GM12878 (cell line): ENCODE data around the gene HRH2. TPM values are rescaled to one million over a fixed set of nuclear protein-coding genes. Genes with fewer than 3 reads are reported as not detected.

ENCODE experiments used
- BCL11A ChIP-seq: IDR thresholded peaks from 2 replicates; pipeline ENCODE4 v1.6.1; 2011; ENCODE audit warnings: low read depth, low read length
- HDAC2 ChIP-seq: fragments of 200-600 bp; sonication (generic); IDR thresholded peaks from 2 replicates; pipeline ENCODE4 v1.6.1; 2017
- IRF5 ChIP-seq: fragments of 450-650 bp; IDR thresholded peaks from 2 replicates; pipeline ENCODE4 v1.6.1; 2017; ENCODE audit warnings: borderline replicate concordance
- JUNB ChIP-seq: IDR thresholded peaks from 2 replicates; pipeline ENCODE4 v1.6.1; 2016; ENCODE audit warnings: antibody characterized with exemption, mild to moderate bottlenecking
- NR2C1 ChIP-seq: fragments of 450-650 bp; IDR thresholded peaks from 2 replicates; pipeline ENCODE4 v1.6.1; 2017; ENCODE audit warnings: antibody characterized with exemption, mild to moderate bottlenecking, moderate library complexity
- PKNOX1 ChIP-seq: fragments of 450-650 bp; IDR thresholded peaks from 2 replicates; pipeline ENCODE4 v1.6.1; 2016; ENCODE audit warnings: mild to moderate bottlenecking
- POU2F2 ChIP-seq: IDR thresholded peaks from 3 replicates; pipeline ENCODE4 v1.6.1; 2011; ENCODE audit warnings: low read depth, mild to moderate bottlenecking, low read length, borderline replicate concordance
- REST ChIP-seq: IDR thresholded peaks from 2 replicates; pipeline ENCODE4 v1.6.1; 2012; ENCODE audit warnings: mild to moderate bottlenecking, low read depth, low read length
- USF1 ChIP-seq: IDR thresholded peaks from 2 replicates; pipeline ENCODE4 v1.6.1; 2011; ENCODE audit warnings: borderline replicate concordance, low read depth, mild to moderate bottlenecking, moderate library complexity, mixed read lengths, low read length; ENCODE audit not compliant: insufficient read depth; ENCODE audit errors: extremely low read length
- USF2 ChIP-seq: IDR thresholded peaks from 2 replicates; pipeline ENCODE4 v1.6.1; 2011; ENCODE audit warnings: low read depth, low read length, improper control_type of control experiment, borderline replicate concordance
- polyA plus RNA-seq, 11 experiments: library from polyadenylated mRNA; depleted of rRNA in 4 of 11; unstranded in 6 of 11; stranded (reverse) in 5 of 11; fragments of >200 nt; fragmentation: Nextera tagmentation in 4 of 11; fragmentation: Illumina TruSeq in 1 of 11; extraction: Ambion mirVana in 4 of 11; extraction: Trizol in 1 of 11; gene quantifications; 1 replicate in 1 of 11; 2 replicates in 10 of 11; pipeline versions ENCODE4 v1.2.1 to v1.2.3, GENCODE V29; 2011 to 2016; ENCODE audit warnings: inconsistent platforms in 2 of 11, missing spikeins in 2 of 11, low read depth in 1 of 11
- total RNA-seq, 4 experiments: library from RNA; depleted of rRNA in 3 of 4; stranded (reverse); fragments of >200 nt in 3 of 4; fragmentation: Illumina TruSeq in 1 of 4; extraction: Trizol in 1 of 4; gene quantifications; 2 replicates each; pipeline versions ENCODE4 v1.2.1 to v1.2.3, GENCODE V29; 2013 to 2021
- TF ChIP-seq, protein P1 (sequence below): fragments of 450-650 bp; formaldehyde crosslinking; IDR thresholded peaks from 2 replicates; pipeline ENCODE4 v1.5.0; 2022; ENCODE audit warnings: mild to moderate bottlenecking, missing genetic modification characterization

HRH2 gene
- total and polyA plus RNA-seq, 10 of the 15 experiments (the other 5 are each of a cell fraction or from before 2014, with no cell fraction given) = 0.01 to 0.05 (median 0.03) TPM; not detected in 7

DNA sequence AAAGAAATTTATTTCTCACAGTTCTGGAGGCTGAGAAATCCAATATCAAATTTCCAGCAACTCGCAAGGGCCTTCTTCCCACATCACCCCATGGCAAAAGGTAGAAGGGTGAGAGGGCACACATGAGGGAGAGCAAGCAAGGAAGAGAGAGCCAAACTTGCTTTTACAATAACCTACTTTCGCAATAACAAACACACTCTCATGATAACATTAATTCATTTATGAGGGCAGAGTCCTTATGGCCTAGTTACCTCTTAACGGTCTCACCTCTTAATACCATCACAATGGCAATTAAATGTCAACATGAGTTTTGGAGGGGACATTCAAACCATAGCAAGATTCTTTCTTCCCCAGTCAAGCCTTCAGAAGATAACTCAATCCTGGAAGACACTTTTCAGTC is 11.6 kb upstream of the HRH2 start (continued):
- TF ChIP-seq USF1 (no peak), REST (no peak), HDAC2 (no peak), PKNOX1 (no peak), USF2 (no peak), BCL11A (no peak), POU2F2 (no peak), JUNB (no peak), NR2C1 (no peak), IRF5 (no peak)
- TF ChIP-seq, protein P1, sequence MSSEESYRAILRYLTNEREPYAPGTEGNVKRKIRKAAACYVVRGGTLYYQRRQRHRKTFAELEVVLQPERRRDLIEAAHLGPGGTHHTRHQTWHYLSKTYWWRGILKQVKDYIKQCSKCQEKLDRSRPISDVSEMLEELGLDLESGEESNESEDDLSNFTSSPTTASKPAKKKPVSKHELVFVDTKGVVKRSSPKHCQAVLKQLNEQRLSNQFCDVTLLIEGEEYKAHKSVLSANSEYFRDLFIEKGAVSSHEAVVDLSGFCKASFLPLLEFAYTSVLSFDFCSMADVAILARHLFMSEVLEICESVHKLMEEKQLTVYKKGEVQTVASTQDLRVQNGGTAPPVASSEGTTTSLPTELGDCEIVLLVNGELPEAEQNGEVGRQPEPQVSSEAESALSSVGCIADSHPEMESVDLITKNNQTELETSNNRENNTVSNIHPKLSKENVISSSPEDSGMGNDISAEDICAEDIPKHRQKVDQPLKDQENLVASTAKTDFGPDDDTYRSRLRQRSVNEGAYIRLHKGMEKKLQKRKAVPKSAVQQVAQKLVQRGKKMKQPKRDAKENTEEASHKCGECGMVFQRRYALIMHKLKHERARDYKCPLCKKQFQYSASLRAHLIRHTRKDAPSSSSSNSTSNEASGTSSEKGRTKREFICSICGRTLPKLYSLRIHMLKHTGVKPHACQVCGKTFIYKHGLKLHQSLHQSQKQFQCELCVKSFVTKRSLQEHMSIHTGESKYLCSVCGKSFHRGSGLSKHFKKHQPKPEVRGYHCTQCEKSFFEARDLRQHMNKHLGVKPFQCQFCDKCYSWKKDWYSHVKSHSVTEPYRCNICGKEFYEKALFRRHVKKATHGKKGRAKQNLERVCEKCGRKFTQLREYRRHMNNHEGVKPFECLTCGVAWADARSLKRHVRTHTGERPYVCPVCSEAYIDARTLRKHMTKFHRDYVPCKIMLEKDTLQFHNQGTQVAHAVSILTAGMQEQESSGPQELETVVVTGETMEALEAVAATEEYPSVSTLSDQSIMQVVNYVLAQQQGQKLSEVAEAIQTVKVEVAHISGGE (CRISPR knock-in tag) = no peak
- TF ChIP-seq, all 136 proteins: peak for 0
